GM18907 (cell line): ENCODE data around the gene BCAS3.

ENCODE experiments used
- ATAC-seq: cut with Tn5 transposase; IDR thresholded peaks from one replicate; pipeline ENCODE4 v1.9.1; 2021; ENCODE audit warnings: mild to moderate bottlenecking, moderate library complexity; ENCODE audit not compliant: unreplicated experiment

Gene BCAS3

DNA sequence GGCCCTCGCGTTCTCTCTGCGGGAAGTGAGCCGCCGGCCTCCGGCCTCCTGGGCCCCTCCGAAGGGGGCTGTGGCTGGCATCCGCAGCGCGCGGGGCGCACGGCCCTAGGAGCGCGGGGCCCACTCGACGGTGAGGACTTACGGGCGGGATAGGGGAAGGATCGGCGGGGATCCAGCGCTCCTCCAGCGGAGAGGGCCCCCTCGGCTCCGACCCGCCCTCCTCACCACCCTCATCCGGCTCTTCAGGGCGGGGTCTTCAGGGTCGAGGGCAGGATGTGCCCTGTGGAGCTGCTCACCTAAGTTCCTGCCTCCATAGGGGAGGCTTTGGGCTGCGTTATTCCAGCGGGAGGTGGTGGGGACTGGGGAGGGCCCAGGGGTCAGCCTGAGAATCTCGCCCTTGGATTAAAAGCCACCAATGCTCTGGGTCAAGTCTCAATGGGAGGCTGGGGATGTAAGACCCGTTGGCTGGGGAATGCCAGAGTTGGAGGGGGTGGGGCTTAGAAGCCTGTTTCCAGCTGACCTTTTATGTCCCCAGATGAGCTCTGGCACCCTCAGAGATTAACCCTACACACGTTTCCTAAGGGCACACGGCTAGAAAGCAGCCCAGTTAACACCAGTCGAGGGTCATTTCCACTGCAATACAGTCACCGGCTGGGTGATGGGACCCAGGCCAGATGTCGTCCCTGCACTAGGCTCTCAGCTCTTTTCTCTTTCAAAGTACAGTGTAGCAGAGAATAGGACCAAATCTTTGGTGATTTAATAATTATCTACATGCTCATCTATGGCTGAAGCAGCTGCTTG lies 735.4 kb downstream of the BCAS3 start:
- ATAC-seq = no peak

DNA sequence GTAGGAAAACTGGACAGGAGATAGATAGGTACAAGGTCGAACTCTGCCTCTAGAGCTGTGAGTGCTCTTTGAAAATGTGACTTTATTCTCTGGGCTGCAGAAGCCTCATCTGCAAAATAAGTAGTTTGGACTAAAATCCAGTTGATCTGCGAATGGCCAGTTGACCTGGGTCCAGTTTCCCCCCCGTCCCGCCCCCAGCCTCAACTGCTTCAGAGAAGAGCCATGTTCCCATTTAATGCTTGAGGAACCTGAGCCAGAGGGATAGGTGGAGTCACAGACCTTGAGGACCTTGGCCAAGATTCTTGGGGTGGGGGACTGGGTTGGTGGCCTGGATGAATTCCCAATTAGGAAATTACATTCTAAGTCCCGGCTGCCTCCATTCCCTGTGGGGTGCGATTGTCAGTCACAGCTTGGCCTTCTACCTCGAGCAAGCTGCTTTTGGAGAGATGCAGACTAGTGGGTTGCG lies 736.0 kb downstream of the BCAS3 start:
- ATAC-seq = no peak

DNA sequence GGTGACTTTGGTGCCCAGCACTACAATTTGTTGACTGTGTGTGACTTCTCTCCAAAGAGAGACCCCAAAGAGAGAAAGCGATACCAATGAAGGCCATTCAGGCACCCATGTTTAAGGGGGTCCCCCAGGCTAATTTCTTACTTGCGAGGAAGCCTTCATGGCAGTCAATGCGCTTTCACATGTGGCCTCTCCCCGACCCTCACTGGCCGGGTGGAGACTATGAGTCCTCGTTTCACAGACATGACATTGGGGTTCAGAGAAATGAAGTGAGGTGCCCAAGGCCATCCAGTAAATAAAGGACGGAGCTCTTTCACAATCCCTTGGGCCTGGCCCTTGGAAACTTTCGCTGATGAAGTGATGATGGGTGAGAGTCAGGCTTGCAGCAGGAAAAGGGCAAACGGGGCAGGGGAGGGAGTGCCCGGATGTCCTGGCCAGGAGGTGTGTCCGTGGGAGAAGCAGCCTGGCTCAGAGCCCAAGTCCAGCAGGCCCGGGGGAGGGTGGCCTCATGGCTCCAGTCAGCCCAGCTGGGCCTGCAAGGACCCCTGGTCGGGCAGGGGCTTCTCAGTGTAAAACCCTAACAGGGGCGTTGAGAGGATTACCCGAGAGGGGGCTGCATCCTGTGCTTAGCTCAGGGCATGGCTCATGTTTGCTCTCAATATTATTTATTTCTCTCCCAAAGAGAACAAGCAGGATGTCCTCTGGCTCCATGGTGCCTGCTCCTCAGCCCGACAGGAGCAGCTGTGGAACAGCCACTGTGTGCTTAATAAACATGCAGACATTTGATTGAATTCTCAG lies 736.7 kb downstream of the BCAS3 start:
- no peak for ATAC-seq

DNA sequence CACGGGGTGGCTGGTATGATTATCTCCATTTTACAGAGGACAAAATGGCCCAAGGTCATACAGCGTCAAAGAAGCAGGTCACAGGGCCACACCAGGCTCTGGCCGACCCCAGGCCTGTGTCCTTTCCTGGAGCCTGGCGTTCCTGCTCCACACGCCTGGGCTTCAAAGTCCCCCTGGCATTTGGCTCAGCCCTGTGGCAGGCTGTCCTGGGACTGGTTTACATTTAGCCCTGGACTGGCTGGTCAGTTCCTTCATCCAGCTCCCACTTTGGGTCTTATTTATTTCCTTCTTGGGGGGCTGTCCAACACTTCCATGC lies 737.2 kb downstream of the BCAS3 start:
- ATAC-seq = no peak

DNA sequence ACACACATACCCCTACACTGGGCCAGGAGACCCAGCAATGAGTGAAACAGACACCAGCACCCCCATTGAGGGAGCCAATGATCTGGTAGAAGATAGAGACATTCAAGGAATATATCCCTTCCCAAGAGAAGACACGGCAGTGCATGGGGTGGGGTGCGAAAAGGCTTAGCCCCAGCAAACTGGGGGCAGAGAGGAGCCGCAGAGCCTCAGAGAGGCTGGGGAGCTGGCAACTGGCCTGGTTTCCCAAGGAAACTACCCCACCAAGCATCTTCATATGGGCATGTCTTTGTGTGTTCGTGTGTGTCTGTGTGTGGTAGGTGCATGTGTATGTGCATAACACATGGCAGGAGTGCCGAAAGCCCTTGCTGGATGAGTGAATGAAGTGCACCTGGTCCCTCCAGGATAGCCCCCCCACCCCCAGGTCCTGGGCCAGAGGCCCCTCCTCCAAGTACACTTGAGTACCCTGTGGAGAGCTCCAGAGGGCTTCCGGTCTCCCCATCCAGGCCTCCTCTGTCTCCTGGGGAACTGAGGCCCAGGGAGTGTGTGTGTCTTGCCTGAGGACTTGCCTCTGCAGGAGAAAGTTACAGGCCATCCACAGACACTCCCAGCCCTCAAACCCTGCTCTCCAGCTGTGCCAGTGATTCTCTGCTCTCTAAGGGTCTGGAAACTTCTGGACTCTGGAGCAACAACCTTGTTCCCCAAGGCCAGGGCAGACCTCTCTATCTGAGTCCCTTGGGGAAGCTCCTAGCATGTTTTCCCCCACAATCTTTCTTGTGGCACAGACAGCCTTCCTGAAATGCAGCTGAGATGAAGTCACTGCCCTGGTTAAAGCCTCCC lies 737.9 kb downstream of the BCAS3 start:
- ATAC-seq = no peak

DNA sequence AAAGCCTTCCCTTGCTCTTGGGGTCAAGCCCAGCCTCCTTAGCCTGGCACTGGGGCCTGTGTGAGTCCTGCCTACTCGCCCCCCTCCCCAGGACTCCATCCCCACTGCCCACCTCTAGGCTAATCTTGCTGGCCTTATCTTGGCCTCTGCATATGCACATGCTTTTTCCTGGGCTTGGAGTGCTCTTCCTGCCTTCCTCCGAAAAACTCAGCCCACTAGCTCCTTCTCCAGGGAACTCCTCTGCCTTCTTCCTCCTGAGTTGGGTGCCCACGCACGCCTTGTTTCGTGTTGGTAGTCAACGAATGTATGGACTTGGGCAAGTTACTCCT lies 738.5 kb downstream of the BCAS3 start:
- ATAC-seq = no peak

DNA sequence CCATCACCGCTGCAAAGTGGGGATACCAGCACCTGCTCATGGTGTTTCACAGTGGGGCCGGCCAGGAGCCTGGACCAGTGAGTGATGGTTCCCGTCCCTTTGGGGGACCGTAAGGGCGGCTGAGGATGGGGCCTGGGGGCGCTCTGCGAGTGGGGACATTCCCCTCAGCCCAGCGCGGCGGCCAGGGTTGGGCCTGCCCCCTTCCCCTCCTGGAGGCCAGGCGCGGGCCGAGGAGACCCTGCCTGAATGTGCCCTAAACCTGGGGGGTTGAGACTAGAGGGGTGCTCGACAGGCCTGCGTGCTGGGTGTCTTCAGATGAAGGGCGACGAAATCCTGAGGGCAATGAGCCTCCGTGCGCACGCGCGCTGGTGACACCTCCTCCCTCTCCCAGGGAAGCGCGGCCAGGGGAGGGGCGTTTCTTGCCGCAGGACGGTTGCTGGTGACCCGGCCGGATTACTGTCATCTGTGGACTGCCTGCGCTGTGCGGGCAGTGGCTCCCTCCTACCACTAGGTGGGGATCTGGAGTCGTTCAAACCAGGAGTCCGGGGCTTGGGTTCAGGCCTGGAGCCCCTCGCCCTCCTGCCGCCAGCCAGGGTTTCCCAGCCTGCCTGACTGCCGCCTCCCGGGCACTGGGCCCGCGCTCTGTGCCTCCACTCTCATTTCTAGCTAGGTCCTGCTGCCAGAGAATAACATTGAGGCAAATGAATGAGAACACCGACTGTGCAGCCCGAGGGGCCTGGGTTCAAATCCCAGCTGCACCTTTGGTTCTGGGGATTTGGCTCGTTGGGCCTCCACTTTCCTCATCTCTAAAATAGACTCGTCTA lies 739.1 kb downstream of the BCAS3 start:
- no peak for ATAC-seq

DNA sequence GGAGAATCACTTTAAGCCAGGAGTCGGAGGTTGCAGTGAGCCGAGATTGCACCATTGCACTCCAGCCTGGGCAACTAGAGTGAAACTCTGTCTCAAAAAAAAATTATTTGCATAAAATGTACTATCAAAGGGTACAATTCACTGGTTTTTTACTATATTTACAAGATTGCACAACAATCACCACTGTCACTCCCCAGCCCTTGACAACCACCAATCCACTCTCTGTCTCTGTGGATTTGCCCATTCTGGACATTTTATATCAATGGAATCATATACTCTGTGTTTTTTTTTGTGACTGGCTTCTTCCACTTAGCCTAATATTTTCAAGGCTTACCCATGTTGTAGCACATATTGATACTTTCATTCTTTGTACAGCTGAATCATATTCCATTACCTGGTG lies 740.8 kb downstream of the BCAS3 start:
- ATAC-seq = no peak

DNA sequence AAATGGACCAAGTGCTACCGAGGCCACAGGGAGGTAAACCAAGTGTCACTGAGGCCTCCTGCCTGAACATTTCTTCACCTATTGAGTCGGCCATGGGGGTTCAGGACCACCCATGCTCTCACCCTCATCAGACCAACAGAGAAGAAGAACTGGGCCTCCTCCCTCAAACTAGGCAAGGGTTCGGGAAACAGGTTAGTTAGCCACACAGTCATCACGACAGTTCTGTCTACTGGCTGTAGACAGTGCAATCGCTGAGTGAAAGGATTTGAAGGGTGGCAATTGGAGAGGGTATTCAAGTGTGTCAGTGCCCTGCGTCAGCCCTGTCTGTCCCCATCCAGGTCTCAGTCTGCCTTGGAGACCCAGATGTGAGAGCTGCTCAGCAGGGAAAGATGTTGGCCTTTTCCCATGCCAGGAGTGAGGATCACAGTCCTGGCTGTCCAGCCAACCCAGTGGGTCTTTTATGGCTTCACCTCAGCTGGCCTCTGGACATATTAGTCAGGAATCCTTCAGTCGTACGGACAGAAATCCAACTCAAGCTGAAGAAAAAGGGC lies 741.9 kb downstream of the BCAS3 start:
- ATAC-seq = no peak

DNA sequence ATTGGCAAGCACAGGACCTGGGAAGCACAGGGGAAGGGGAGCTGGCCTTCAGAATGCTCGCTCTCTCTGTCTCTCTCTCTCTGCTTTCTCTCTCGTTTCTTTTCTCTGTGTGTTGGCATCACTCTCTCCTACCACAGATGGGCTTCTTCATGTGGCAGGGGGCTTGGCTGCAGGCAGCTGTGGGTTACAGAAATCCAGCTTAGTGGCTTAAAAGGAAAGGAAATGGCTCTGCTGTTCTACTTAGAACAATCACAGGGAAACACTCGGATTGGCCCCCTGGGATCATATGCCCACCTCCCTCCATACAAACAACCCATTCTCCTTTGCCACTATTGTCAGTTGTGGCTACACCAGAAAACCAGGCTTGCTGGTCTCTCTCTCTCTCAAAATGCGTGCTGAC lies 742.4 kb downstream of the BCAS3 start:
- no peak for ATAC-seq

DNA sequence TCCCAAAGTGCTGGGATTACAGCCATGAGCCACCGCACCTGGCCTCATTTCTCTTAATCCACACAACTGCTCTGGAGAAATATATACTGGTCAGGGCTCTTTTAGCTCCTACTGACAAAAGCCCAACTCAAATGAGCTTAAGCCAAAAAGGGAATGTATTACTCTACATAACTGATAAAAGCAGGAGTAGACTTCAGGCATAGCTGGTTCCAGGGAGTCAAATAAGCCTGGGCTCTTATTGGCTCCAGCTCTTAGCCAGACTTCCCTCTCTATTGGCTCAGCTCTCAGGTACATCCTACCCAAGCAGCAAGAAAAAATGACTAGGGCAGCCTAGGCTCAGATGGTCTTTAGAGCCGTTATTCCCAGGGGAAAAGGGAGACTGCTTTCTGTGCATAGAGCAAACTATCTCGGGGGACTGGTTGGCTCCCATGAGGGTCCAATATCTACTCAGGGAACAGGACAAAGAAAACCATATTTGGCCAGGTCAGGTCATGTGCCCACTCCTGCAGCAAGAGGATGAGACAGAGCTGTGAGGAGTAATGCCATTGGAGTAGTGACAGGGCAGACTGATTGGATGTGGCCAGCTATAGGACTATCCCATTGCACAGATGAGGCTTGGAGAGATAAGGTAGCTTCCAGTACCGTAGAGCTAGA lies 743.2 kb downstream of the BCAS3 start:
- ATAC-seq = no peak

DNA sequence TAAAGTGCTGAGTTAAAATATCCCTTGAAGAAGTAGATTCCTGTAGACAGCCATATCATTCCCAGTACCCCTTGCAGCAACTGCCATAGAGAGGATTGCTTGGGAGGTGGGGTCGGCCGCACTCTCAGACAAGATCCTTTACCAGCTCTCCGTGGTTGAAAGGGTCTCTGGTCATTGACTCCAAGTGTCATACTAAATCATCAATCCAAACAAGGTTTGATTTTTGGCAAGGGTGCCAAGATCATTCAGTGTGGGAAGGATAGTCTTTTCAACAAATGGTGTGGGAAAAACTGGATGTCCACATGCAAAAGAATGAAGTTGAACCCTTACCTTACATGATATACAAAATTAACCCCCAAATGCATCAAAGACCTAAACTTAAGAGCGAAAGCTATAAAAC lies 743.8 kb downstream of the BCAS3 start:
- ATAC-seq = no peak

DNA sequence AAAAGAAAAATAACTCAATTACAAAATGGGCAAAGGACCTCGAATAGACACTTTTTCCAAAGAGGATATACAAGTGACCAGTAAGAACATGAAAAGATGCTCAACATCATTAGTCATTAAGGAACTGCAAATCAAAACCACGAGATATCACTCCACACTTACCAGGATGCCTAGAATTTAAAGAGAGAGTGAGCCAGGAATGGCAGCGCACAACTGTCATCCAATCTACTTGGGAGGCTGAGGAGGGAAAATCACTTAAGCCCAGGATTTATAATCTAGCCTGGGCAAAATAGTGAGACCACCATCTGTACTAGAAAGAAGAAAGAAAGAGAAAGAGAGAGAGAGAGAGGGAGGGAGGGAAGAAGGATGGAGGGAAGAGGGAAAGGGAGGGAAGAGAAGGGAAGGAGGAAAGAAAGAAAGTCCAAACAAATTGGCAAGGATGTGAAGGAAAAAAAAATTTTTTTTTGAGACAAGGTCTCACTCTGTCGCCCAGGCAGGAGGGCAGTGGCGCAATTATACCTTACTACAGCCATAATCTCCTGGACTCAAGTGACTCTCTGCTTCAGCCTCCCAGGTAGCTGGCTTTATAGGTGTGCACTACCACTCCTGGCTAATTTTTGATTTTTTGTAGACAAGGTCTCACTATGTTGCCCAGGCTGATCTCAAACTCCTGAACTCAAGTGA lies 744.6 kb downstream of the BCAS3 start:
- no peak for ATAC-seq

DNA sequence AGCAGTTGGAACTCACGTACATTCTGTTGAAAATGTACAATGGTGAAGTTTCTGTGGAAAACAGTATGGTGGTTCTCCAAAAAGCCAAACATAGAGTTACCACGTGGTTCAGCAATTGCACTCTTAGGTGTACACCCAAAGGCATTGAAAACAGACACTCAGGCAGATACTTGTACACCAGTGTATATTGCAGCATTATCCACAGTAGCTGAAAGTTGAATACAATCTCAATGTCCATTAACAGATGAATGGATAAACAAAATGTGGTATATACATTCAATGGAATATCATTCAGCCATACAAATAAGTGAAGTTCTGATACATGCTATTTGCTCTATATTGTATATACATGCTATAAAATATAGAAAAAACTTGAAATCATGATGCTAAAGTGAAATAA lies 745.2 kb downstream of the BCAS3 start:
- no peak for ATAC-seq

DNA sequence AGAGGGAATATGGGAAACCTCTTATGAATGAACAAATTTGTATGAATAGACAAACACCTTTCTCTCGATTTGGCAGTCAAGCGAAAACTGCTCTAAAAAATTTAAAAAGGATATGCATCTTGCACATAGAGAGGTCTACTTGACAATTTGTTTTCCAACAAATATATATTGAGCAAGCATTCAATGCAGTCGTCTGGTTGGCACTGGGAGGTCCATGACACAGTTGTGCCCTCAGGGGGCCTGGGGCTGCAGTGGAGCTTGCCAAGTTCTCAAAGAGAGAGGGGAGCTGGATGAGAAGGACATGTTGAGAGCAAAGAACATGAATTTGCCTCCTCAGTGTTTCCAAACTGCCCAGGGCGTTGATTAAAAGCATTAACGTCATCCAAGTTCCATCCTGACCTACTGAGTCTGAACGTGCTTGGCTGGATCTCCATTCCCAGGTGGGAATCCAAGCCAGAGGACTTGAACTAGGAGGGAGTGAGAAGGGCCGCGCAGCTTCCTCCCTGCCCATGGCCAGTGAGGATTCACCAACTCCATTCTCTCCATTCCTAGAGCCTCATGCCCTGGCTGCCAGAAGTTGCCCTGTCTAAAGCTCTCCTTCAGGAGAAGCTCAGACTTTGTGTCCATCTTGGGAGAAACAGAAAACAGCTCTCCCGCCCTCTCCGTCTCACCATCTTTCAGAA lies 746.5 kb downstream of the BCAS3 start:
- ATAC-seq = no peak

DNA sequence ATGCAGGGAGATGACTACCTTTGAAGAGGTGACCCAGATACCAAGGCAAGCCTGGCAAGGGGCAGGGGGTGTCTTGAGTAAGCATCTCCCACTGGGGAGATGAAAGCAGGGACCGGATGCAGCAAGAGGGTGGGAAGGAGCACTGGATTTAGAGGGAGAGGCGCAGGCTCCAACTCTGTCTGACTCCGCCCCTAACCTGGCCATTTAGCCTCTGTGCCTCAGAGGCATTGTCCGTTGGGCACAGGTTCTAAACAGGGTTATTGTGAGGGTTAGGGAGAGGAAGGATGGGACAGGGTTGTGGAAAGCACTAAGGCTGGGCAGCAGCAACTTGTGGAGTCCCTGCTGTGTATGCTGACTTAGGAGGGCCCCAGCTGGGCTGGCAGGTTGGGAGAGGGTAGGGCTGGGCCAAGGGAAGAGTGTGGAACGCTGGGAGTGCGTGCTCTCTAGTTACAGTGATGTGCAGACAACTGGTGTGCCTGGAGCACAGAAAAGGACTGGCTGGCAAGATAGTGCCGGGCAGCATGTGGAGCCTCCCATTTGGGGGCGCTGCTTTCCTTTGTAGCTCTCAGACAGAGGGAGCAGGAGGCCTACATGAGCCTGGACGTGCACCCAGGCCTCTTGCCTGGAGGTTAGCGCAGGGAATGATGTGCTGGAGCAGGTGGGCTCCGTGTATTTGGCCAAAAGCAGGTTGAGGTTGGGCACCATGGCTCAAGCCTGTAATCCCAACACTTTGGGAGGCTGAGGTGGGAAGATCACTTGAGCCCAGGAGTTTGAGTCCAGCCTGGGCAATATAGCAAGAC lies 748.2 kb downstream of the BCAS3 start:
- no peak for ATAC-seq

DNA sequence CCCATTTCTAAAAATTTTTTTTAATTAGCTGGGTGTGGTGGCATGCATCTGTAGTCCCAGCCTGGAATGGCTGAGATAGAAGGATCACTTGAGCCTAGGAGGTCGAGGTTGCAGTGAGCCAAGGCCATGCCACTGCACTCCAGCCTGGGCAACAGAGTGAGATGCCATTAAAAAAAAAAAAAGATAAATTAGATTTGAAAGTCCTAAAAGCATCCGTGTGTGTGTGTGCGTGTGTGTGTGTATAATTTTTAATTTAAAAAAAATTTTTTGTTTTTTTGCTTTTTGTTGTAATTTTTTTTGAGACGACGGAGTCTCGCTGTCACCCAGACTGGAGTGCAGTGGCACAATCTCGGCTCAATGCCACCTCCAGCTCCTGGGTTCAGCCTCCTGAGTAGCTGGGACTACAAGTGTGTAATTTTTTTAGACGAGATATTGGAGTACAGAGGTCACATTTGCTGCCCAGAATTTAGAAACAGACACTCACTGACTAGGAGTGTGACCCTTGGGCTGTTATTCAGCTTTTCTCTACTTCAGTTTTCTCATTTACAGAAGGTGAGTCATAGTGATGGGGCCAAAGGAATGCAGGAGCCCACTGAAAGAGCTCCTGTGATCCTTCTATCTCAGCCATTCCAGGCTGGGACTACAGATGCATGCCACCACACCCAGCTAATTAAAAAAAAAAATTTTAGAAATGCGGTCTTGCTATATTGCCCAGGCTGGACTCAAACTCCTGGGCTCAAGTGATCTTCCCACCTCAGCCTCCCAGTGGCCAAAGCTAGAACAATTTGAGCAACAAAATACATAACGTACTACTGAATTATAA lies 749.0 kb downstream of the BCAS3 start:
- ATAC-seq = no peak
